Measurements from ENCODE around the gene RGS6. TPM values are rescaled to one million over a fixed set of nuclear protein-coding genes. Genes with fewer than 3 reads are reported as not detected.

Gene RGS6
- total RNA-seq, 4 donors from 2014 or later, result 0.46 to 3.7 (median 1.6) TPM

DNA sequence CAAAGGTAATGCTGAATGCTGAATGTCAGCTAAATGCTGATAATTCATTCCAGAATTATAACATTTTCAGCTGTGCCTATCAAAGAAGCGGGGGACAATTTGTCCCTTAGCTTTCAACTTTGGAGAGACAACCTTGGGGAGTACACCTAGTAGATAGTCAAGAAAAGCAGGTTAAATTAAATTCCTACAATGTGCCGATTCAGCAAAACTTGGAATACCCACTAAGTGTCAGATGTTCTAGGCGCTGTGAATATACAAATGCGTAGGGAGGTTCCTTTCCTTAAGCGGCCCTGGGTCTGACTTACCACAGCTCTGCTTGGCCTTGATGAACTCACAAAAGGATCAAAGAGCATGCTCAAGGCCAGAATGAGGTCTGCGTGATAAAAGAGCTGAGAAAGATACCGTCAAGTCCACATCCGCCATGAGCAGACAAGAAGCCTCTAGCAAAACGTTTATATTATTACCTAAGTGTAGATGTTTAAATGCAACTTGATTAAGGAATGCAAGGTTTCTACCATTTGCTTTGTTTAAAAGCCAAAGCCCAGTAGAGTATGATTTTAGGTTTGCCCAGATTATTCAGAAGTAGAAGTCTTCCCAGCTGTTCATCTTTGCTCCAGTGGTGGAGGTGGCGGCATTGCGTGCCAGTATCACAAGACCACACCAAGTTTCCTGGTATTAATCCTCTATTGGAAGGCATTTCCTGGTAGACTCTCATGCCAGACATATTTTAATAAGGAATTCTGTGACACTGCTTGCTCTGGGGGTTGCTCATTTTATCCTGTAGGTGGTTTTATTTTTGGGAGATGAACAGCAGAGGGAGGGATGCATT, 593.1 kb downstream of the RGS6 start:
- Histone ChIP-seq H3K4me3 (no peak overlapping the region), H3K27me3 (no peaks in the 10 kb centered on the region), H3K4me1 (no peaks in the 10 kb centered on the region), H3K27ac (no peak overlapping the region), H3K9me3 (no peaks in the 10 kb centered on the region), H3K36me3 (no peaks in the 10 kb centered on the region)
- intact Hi-C loops (cut with DNase I; ENCODE audit: low total_unique reads) (no loop called here), in situ Hi-C loops (cut with MboI; ENCODE audit: low sequenced_read_pairs in 4 of 4) (no loop called here)
- no peak for TF ChIP-seq POLR2A (IDR thresholded peaks at IDR 0.05)
- TF ChIP-seq, protein P1, sequence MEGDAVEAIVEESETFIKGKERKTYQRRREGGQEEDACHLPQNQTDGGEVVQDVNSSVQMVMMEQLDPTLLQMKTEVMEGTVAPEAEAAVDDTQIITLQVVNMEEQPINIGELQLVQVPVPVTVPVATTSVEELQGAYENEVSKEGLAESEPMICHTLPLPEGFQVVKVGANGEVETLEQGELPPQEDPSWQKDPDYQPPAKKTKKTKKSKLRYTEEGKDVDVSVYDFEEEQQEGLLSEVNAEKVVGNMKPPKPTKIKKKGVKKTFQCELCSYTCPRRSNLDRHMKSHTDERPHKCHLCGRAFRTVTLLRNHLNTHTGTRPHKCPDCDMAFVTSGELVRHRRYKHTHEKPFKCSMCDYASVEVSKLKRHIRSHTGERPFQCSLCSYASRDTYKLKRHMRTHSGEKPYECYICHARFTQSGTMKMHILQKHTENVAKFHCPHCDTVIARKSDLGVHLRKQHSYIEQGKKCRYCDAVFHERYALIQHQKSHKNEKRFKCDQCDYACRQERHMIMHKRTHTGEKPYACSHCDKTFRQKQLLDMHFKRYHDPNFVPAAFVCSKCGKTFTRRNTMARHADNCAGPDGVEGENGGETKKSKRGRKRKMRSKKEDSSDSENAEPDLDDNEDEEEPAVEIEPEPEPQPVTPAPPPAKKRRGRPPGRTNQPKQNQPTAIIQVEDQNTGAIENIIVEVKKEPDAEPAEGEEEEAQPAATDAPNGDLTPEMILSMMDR (IDR thresholded peaks at IDR 0.05 in 4 of 5, conservative IDR thresholded peaks at IDR 0.05 in 1 of 5), result no peak
- DNase-seq, result no peak
- ATAC-seq, result no peak

DNA sequence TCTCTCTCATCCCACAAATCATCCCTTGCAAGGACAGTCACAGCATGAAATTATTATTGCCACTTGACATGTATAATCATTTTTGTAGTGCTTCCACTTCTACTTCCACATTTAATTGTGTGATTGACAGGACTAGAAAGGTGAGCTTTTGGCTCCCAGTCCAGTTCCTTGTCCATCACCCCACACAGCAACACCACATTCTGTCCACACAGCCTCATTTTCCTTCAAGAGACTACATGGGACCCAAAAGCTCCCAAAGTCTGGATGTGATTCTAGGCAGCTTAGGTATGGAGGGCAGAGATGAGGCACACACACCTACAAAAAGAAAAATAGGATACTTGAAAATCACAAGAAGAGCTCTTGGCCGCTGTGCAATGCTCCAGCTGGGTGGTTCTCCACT, 595.4 kb downstream of the RGS6 start:
- no peak overlapping the region for H3K27ac ChIP-seq
- no peak overlapping the region for H3K4me3 ChIP-seq
- H3K36me3 ChIP-seq, result no peaks in the 10 kb centered on the region
- no peak for TF ChIP-seq POLR2A (IDR thresholded peaks at IDR 0.05)
- TF ChIP-seq, protein P1 (IDR thresholded peaks at IDR 0.05 in 4 of 5, conservative IDR thresholded peaks at IDR 0.05 in 1 of 5), result no peak
- H3K4me1 ChIP-seq, result no peaks in the 10 kb centered on the region
- H3K9me3 ChIP-seq, result no peaks in the 10 kb centered on the region
- ATAC-seq (no peak), DNase-seq (no peak)
- no peaks in the 10 kb centered on the region for H3K27me3 ChIP-seq
- intact Hi-C loops (cut with DNase I; ENCODE audit: low total_unique reads), result no loop called here
- in situ Hi-C loops (cut with MboI; ENCODE audit: low sequenced_read_pairs in 4 of 4), result no loop called here

DNA sequence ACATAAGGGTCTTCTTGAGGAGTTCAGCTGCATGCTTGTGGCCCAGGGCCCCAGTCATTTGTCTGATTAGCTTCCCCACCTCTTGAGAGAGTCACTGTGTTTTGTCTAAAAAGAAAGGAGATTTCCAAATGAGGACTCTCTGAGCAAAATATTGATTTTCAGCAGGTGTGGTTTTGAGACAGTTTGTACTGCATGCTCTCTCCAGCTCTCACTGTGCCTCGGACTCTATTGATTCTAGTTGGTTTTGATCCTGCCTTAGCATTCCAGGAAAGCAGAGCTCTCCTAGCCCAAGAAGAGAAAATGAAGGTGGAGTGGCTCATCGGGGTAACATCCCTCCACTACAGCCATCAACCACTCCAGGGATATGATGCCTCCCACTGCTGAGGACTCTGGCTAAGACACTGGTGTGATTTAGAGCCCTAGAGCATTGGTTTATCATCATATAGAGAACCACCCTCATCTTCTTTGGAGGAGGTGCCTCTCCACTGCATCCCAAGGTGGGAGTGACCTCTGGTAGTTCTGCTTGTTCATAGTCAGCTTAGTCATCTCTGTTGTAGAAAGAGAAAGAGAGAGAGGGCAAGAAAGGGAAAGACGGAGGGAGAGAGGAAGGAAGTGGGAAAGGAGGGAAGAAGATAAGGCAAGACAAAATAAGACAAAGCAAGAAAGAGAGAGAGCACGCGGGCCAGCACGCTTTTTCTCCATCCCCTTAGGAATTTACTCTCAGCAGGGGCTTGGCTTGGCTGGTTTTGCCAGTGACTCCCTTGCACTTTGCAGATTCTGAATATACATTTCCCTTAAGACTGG, 596.0 kb downstream of the RGS6 start:
- no peak overlapping the region for H3K27ac ChIP-seq
- no peaks in the 10 kb centered on the region for H3K36me3 ChIP-seq
- ATAC-seq (no peak), DNase-seq (no peak)
- H3K9me3 ChIP-seq, result no peaks in the 10 kb centered on the region
- H3K4me1 ChIP-seq, result no peaks in the 10 kb centered on the region
- in situ Hi-C loops (cut with MboI; ENCODE audit: low sequenced_read_pairs in 4 of 4), result no loop called here
- TF ChIP-seq, protein P1 (IDR thresholded peaks at IDR 0.05 in 4 of 5, conservative IDR thresholded peaks at IDR 0.05 in 1 of 5), result no peak
- no peak for TF ChIP-seq POLR2A (IDR thresholded peaks at IDR 0.05)
- H3K4me3 ChIP-seq, result no peak overlapping the region
- intact Hi-C loops (cut with DNase I; ENCODE audit: low total_unique reads), result no loop called here
- no peaks in the 10 kb centered on the region for H3K27me3 ChIP-seq

DNA sequence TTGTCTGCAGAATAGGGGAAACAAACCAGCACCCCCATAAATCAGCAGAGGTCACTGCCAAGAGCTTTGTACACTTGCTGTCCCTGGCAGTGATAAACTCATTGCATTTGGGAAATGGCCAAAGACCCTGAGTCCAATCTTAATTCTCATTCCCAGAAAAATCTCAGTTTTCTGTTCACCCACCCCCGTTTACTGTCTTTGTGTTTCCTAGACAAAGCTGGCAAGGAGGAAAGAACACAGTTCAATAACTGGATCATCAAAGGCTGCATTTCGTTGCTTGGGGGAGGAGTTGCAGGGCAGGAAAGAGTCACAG, 596.6 kb downstream of the RGS6 start:
- Histone ChIP-seq H3K4me3 (no peak overlapping the region), H3K27ac (no peak overlapping the region), H3K27me3 (no peaks in the 10 kb centered on the region), H3K4me1 (no peaks in the 10 kb centered on the region), H3K36me3 (no peaks in the 10 kb centered on the region), H3K9me3 (no peaks in the 10 kb centered on the region)
- intact Hi-C loops (cut with DNase I; ENCODE audit: low total_unique reads), result no loop called here
- TF ChIP-seq, protein P1 (IDR thresholded peaks at IDR 0.05 in 4 of 5, conservative IDR thresholded peaks at IDR 0.05 in 1 of 5), result no peak
- TF ChIP-seq POLR2A (IDR thresholded peaks at IDR 0.05), result no peak
- DNase-seq, result no peak
- in situ Hi-C loops (cut with MboI; ENCODE audit: low sequenced_read_pairs in 4 of 4), result no loop called here
- no peak for ATAC-seq

All from gastrocnemius medialis (tissue), 4 donors.